ENCODE results near the gene PGS1. TPM values are rescaled to one million over a fixed set of nuclear protein-coding genes. Genes with fewer than 3 reads are reported as not detected.

The PGS1 gene
- total RNA-seq, 1 experiment from 2014 or later = 71.8 TPM

GRCh38 chr17:78414178-78415162 lies 36.0 kb downstream of the PGS1 start:
- Histone ChIP-seq H3K4me3 (ENCODE audit: insufficient read depth, low read depth, low read length) (no peak overlapping the region), H3K36me3 (replicated peaks; ENCODE audit: control insufficient read depth, insufficient read depth, low read length) (peaks cover 18% of the 10 kb centered on the region), H3K27me3 (ENCODE audit: control insufficient read depth, insufficient read depth, low read length) (no peaks in the 10 kb centered on the region)
- DNase-seq = no peak

DNA sequence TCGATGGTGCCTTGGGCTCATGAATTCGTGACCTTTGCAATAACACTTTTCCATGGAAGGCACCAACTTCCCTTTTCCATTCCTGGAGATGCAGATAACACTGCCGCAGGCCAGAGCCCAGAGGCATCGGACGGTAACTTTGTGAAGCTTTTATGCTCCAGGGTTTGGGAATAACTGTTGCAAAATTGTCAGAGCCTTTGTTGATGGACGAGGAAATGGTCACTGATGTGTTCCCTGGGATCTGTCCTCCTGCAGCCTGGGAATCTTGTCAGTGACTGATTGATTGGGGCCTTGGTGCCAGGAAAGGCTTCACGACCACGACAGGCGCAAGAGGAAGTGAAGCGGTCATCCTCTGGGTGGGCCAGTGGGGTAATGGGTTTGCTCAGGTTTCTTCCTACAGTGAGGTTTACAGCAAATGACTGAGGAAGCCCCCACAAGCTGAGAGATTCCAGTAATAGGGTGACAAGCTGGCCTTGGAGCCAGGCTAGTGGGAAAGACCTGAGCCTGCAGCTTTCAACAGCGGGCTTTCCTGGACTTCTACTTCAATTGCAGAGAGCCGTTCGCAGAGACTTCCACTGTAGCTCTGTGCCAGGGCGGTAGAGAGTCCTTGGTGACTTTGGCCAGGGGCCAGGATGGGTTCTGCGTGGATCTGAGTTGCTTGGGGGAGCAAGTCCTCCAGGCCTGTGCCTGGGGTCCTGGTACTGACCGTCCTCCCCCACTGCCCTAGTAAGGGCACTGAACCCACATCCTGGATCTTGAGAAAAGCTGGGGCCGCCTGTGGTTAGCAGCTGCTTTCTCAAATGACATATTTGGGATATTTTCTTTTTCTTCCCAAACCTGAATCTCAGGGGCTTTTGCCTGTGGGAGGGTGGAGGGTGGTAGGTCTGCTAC lies 37.6 kb downstream of the PGS1 start:
- H3K27me3 ChIP-seq (ENCODE audit: control insufficient read depth, insufficient read depth, low read length) = no peaks in the 10 kb centered on the region
- H3K4me3 ChIP-seq (ENCODE audit: insufficient read depth, low read depth, low read length) = no peak overlapping the region
- no peak for DNase-seq
- H3K36me3 ChIP-seq (replicated peaks; ENCODE audit: control insufficient read depth, insufficient read depth, low read length) = peaks cover 26% of the 10 kb centered on the region

DNA sequence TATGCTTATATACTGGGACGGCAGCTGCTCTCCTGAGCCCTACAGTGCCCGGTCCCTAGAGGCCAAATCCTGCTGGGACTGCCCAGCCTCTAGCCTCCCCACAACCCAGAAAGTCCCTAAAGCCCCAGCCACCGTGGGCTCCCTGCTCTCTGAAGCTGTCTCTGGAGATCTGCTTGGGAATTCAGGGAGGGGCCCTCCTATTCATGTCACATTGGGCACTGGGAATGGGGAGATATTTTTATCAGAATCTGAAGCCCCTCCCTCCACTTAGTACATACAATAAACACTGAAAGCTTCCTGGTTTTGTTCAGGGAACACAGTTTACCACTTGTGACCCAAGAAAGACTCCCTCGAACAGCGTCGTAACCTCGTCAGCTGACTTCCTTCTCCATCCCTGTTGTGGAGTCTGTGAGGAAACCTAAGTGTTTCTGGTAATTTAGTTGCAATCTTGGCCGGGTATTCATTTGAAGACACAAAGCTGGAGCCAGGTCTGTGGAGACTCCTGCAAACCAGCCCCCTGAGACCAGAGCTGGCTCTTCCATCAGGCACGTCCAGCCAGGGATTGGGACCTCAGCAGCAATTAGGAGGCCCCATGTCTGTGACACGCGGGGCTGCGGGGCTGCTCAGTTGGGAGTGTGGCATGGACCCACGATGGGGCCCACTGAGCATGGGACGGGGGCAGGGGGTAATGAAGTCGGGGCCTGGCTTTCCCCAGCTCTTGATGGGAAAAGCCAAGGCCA lies 38.5 kb downstream of the PGS1 start:
- no peak for DNase-seq
- no peaks in the 10 kb centered on the region for H3K27me3 ChIP-seq (ENCODE audit: control insufficient read depth, insufficient read depth, low read length)
- no peak overlapping the region for H3K4me3 ChIP-seq (ENCODE audit: insufficient read depth, low read depth, low read length)
- H3K36me3 ChIP-seq (replicated peaks; ENCODE audit: control insufficient read depth, insufficient read depth, low read length) = peaks cover 27% of the 10 kb centered on the region

DNA sequence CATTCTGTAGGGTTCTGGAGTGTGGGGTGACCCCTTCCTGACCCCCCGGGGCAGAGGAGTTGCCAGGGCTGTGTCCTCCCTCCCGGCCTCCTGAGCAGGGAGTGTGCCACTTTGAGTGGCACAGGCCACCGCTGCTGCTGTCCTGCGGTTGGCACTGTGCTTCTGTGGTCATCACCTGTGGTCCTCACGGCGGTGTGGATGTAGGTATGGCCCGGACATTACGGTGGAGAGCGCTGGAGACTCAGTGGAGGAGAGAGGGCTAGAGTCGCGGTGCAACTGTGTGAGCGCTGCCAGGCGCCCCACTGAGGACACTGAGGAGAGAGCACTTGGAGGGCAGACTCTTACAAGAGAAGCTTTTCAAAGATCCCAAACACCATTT lies 39.1 kb downstream of the PGS1 start:
- H3K4me3 ChIP-seq (ENCODE audit: insufficient read depth, low read depth, low read length) = no peak overlapping the region
- DNase-seq = no peak
- H3K27me3 ChIP-seq (ENCODE audit: control insufficient read depth, insufficient read depth, low read length) = no peaks in the 10 kb centered on the region
- peaks cover 29% of the 10 kb centered on the region for H3K36me3 ChIP-seq (replicated peaks; ENCODE audit: control insufficient read depth, insufficient read depth, low read length)

DNA sequence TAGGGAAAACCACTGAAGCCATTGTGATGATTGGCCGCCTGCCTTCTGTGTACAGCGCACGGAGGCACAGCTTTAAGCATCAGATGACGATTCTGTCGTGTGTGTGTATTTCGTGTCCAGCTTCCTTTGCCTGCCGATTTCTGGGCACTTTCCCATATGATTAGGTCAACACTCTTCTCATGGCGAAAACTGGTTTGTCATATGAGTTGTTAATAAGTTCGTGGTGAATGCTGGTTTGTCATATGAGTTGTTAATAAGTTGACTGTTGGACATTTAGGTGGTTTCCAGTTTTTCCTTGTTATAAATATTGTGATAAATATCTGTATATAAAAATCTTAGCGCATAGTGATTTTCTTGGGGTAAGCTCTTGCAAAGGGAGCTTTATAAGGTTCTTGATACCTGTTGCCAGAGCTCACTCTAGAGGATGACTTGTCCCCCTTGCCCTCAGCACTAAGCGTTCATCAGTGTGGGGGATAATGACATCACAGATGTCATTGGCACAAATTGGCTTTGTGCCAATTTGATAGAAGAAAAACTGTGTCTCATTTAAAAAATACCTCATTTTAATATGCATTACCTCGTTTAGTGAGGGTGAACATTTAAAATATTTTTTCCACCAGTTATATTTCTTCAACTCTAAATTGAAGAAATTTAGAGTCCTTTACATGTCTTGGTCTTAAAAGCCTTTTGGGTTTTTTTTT lies 40.0 kb downstream of the PGS1 start:
- Histone ChIP-seq H3K36me3 (replicated peaks; ENCODE audit: control insufficient read depth, insufficient read depth, low read length) (peaks cover 32% of the 10 kb centered on the region), H3K4me3 (ENCODE audit: insufficient read depth, low read depth, low read length) (no peak overlapping the region), H3K27me3 (ENCODE audit: control insufficient read depth, insufficient read depth, low read length) (no peaks in the 10 kb centered on the region)
- DNase-seq = no peak

DNA sequence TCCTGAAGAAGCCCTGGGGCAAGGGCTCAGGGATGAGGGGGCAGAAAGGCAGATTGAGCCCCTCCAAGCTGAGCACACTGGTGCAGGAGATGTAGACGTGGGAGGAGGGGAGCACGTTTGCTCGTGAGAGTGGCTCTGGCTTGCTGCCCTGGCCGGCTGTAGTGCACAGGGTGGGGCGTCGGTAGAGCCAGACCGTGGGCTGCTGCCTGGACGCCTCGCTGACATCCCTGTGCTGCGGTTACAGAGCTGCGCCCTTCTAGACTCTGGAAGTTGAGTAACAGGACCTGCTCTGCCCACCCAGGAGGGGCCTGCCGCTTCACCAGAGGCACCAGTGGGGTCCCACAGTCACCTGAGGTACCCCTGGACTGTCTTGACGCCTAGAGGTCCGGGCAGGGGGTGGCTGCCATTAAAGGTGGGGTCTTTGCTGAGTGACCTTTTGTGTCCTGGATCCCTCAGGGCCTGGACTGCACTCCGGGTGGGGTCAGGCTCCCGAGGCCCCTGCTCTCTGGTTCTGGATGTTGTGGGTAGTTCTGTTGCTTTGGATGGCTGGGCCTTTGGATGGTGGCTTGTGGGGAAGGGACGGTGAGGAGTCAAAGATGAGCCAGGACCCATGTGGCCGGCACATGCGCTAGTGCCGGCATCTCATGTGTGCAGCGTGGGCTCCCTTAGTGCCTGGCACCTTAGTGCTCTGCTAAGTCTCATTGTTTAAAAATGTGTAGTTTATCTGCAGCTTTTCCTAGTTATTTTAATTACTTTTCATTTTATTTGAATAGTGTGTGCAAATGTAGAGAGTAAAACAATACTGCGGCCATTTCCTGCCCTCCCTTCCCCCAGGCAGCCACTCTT lies 41.7 kb downstream of the PGS1 start:
- Histone ChIP-seq H3K27me3 (ENCODE audit: control insufficient read depth, insufficient read depth, low read length) (no peaks in the 10 kb centered on the region), H3K4me3 (ENCODE audit: insufficient read depth, low read depth, low read length) (no peak overlapping the region), H3K36me3 (replicated peaks; ENCODE audit: control insufficient read depth, insufficient read depth, low read length) (peaks cover 41% of the 10 kb centered on the region)
- no peak for DNase-seq

DNA sequence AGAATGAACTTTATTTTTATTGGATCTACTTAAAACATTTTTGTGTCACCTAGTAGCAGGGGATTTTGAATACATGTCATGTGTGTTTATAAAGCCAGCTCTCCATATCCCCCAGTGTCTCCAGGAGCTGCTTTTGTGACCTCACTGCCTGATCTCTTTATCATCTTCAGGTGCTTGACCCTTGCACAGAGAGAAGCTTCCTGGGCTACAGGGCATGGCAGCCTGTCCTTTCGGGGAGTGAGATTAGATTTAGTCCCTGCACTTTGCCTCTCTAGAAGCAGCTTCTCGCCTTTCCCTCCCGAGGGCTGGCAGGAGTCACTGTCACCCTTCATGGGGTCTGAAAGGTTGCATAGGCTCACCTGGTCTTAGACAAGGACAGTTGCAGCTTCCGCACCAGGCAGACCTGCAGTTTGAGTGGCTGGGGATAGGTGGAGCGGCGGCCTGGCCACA lies 42.7 kb downstream of the PGS1 start:
- no peak for DNase-seq

GRCh38 chr17:78421534-78422266 lies 43.3 kb downstream of the PGS1 start:
- Histone ChIP-seq H3K36me3 (replicated peaks; ENCODE audit: control insufficient read depth, insufficient read depth, low read length) (peaks cover 33% of the 10 kb centered on the region), H3K27me3 (ENCODE audit: control insufficient read depth, insufficient read depth, low read length) (no peaks in the 10 kb centered on the region), H3K4me3 (ENCODE audit: insufficient read depth, low read depth, low read length) (no peak overlapping the region)
- DNase-seq = peak; percentile 97

More for the DNA sequence above, 42.7 kb downstream of the PGS1 start:
- Histone ChIP-seq H3K36me3 (replicated peaks; ENCODE audit: control insufficient read depth, insufficient read depth, low read length) (peaks cover 36% of the 10 kb centered on the region), H3K4me3 (ENCODE audit: insufficient read depth, low read depth, low read length) (no peak overlapping the region), H3K27me3 (ENCODE audit: control insufficient read depth, insufficient read depth, low read length) (no peaks in the 10 kb centered on the region)

GRCh38 chr17:78422267-78422605 lies 43.8 kb downstream of the PGS1 start:
- Histone ChIP-seq H3K27me3 (ENCODE audit: control insufficient read depth, insufficient read depth, low read length) (no peaks in the 10 kb centered on the region), H3K4me3 (ENCODE audit: insufficient read depth, low read depth, low read length) (no peak overlapping the region), H3K36me3 (replicated peaks; ENCODE audit: control insufficient read depth, insufficient read depth, low read length) (peaks cover 35% of the 10 kb centered on the region)
- no peak for DNase-seq

- no peak for DNase-seq
- H3K36me3 ChIP-seq (replicated peaks; ENCODE audit: control insufficient read depth, insufficient read depth, low read length) = peaks cover 35% of the 10 kb centered on the region
- H3K27me3 ChIP-seq (ENCODE audit: control insufficient read depth, insufficient read depth, low read length) = no peaks in the 10 kb centered on the region
- H3K4me3 ChIP-seq (ENCODE audit: insufficient read depth, low read depth, low read length) = no peak overlapping the region
Measured at GRCh38 chr17:78422872-78423588, 44.6 kb downstream of the PGS1 start.

- no peak for DNase-seq
- Histone ChIP-seq H3K36me3 (replicated peaks; ENCODE audit: control insufficient read depth, insufficient read depth, low read length) (peaks cover 35% of the 10 kb centered on the region), H3K4me3 (ENCODE audit: insufficient read depth, low read depth, low read length) (no peak overlapping the region), H3K27me3 (ENCODE audit: control insufficient read depth, insufficient read depth, low read length) (no peaks in the 10 kb centered on the region)
Measured at GRCh38 chr17:78423961-78424675, 45.7 kb downstream of the PGS1 start.

- Histone ChIP-seq H3K36me3 (replicated peaks; ENCODE audit: control insufficient read depth, insufficient read depth, low read length) (peaks cover 24% of the 10 kb centered on the region), H3K4me3 (ENCODE audit: insufficient read depth, low read depth, low read length) (no peak overlapping the region)
Measured at GRCh38 chr17:78425429-78425828, 47.0 kb downstream of the PGS1 start.

More at GRCh38 chr17:78425429-78425828, 47.0 kb downstream of the PGS1 start:
- H3K27me3 ChIP-seq (ENCODE audit: control insufficient read depth, insufficient read depth, low read length) = no peaks in the 10 kb centered on the region
- no peak for DNase-seq
